Measurements from ENCODE around the gene KLF16.

The KLF16 gene

DNA sequence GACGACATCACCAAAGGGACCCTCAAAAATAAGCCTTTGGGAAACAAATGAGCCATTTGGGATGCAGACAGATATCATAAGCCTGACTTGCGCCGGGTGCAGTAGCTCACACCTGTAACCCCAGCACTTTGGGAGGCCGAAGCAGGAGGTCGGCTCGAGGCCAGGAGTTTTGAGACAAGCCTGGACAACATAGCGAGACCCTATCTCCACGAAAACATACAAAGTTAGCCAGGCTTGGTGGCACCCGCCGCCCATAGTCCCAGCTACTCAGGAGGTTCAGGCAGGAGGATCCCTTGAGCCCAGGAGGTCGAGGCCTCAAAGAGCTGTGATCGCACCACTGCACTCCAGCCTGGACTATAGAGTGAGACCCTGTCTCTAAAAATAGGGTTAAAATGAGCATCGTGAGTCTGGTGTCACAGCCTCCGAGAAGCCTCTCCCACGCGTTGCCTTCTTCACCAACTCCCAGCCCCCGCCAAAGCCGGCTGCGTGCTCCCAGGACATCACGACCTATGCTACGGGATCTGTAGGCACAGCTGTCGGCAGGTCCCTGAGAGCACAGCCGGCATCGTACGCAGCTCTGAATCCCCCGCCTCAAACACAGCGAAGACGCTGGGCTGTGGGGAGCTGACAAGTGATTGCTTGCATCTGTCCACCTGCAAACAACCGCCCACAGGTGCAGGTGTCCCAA, 16.7 kb downstream of the KLF16 start:
- no peak overlapping the region for H3K4me3 ChIP-seq (ENCODE audit: low read depth, low read length)
- TF ChIP-seq, protein P1, sequence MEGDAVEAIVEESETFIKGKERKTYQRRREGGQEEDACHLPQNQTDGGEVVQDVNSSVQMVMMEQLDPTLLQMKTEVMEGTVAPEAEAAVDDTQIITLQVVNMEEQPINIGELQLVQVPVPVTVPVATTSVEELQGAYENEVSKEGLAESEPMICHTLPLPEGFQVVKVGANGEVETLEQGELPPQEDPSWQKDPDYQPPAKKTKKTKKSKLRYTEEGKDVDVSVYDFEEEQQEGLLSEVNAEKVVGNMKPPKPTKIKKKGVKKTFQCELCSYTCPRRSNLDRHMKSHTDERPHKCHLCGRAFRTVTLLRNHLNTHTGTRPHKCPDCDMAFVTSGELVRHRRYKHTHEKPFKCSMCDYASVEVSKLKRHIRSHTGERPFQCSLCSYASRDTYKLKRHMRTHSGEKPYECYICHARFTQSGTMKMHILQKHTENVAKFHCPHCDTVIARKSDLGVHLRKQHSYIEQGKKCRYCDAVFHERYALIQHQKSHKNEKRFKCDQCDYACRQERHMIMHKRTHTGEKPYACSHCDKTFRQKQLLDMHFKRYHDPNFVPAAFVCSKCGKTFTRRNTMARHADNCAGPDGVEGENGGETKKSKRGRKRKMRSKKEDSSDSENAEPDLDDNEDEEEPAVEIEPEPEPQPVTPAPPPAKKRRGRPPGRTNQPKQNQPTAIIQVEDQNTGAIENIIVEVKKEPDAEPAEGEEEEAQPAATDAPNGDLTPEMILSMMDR (IDR thresholded peaks at IDR 0.05; ENCODE audit: borderline replicate concordance, insufficient read depth, low read depth, low read length) = no peak

DNA sequence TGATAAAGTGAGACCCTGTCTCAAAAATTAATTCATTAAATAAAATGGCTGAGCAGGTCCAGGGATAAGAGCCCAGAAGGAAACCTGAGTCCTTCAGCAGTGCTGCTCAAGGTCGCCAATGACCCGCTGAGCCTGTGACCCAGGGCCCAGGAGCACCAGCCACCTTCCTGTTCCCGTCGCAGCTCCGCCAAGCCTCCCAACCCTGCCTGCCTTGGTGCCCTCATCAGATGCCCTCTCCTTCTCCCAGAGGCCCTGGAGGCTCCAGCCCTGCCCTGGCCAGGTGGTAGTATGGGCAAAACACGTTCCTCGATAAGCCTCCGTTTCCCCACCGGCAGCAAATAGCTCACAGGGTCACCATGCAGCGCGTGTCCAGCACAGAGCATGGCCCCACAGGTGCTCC, 17.7 kb downstream of the KLF16 start:
- TF ChIP-seq, protein P1 (IDR thresholded peaks at IDR 0.05; ENCODE audit: borderline replicate concordance, insufficient read depth, low read depth, low read length) = no peak
- H3K4me3 ChIP-seq (ENCODE audit: low read depth, low read length) = no peak overlapping the region

DNA sequence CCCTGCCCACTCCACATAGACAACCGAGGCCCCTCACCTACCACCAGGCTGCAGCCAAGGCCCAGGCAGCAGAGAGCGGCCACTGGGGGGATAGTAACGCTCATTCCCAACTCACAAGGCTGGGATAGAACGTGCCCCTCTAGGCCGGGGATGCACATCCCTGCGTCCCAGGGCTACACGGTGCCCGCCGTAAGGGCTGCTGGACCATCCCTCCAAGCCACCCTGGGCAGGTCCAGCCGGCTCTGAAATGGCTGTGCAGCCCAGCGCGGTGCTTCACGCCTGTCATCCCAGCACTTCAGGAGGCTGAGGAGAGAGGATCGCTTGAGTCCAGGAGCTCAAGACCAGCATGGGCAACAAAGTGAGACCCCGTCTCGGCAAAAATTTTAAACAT, 18.3 kb downstream of the KLF16 start:
- TF ChIP-seq, protein P1 (IDR thresholded peaks at IDR 0.05; ENCODE audit: borderline replicate concordance, insufficient read depth, low read depth, low read length) = no peak
- H3K4me3 ChIP-seq (ENCODE audit: low read depth, low read length) = no peak overlapping the region

DNA sequence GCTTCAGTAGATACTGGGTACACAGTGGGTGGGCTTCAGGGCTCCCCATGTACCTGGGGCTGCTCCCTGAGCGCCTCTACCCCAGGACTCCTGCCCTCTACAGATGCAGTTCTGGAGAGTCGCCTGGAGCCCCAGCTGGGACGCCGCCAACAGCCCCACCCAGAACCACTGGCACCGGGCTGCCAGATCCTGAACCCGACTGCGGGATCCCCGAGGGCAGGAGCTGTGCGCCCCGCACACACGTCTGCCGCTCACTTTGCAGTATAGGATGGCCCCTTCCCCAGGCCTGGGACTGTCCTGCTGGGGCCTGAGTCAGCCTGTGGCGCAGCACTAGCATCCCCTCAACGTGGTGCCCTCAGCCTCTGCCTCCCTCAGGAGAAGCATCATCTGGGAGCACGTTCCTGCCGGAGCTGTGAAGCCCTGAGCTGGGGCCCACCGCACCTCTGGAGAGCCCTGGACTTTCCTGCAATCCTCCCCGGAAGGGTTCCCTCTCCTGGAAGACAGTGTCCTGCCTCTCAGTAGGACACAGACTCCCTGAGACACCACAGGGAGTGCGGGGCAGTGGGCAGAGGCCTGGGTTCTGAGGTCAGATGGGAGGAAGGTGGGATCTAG, 18.8 kb downstream of the KLF16 start:
- TF ChIP-seq, protein P1 (IDR thresholded peaks at IDR 0.05; ENCODE audit: borderline replicate concordance, insufficient read depth, low read depth, low read length) = no peak
- H3K4me3 ChIP-seq (ENCODE audit: low read depth, low read length) = no peak overlapping the region

DNA sequence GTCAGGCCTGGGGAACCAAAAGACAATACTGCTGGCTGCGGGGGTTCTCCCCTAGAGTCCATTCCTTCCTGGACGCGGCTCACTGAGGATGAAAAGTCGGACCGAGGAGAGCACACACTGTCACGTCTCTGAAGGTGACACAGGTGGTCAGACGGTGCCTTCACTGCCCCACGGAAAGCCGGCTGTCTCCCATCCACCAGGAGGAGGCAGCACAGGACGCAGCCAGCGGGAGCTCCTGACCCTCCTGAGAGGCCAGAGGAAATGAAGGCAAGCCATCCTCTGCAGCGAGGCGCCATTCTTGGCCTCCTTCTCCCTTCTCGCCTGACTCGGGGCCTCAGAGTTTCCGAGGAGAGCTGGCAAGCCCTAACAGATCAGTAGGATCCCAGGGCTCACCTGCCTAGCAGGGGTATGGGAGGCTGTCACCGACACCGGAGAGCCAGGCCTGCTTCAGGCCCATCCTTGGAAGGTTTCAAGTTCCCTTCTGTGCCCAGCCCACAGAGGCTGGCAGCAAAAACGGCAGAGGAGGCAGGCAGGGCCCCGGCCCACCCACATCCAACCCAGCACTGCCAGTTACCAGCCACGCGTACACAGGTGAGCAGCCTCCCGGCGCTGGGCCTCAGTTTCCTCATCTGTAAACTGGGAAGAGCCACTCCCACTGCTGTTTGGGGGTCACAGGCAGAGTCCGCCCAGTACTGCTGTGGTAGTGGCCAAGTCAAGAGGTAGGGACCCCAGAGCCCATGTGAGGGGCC, 19.6 kb downstream of the KLF16 start:
- TF ChIP-seq, protein P1 (IDR thresholded peaks at IDR 0.05; ENCODE audit: borderline replicate concordance, insufficient read depth, low read depth, low read length) = no peak
- no peak overlapping the region for H3K4me3 ChIP-seq (ENCODE audit: low read depth, low read length)

DNA sequence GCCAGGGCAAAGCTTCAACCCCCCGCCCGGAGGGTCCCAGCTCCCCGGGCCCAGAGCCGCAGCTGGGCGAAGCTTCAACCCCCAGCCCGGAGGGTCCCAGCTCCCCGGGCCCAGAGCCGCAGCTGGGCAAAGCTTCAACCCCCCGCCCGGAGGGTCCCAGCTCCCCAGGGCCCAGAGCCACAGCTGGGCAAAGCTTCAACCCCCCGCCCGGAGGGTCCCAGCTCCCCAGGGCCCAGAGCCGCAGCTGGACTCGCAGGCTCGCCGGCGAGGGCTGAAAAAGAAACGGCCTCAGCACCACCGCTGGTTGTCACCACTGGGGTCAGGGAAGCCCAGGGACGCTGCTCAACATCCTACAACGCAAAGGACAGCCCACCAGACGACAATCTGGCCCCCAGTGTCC, 20.3 kb downstream of the KLF16 start:
- H3K4me3 ChIP-seq (ENCODE audit: low read depth, low read length) = no peak overlapping the region

More for the DNA sequence above, 20.3 kb downstream of the KLF16 start:
- TF ChIP-seq, protein P1 (IDR thresholded peaks at IDR 0.05; ENCODE audit: borderline replicate concordance, insufficient read depth, low read depth, low read length) = no peak

Data from GM12875 (cell line).